ENCODE measurements around the gene TALDO1. TPM values are rescaled to one million over a fixed set of nuclear protein-coding genes. Genes with fewer than 3 reads are reported as not detected.

TALDO1 gene
- total RNA-seq, 1 experiment from 2014 or later: 268 TPM

- Histone ChIP-seq H2BK120ac (ENCODE audit: low read depth, low read length, poor library complexity, severe bottlenecking) (no peak overlapping the region), H4K5ac (ENCODE audit: insufficient read length, low read depth, low read length) (no peak overlapping the region), H3K27me3 (ENCODE audit: insufficient read depth, low read length) (no peaks in the 10 kb centered on the region), H4K8ac (replicated peaks; ENCODE audit: insufficient read length, low read depth, low read length) (no peak overlapping the region), H2BK12ac (ENCODE audit: insufficient read length, low read depth, low read length) (no peak overlapping the region), H2BK5ac (ENCODE audit: insufficient read length, low read length) (no peak overlapping the region), H3K4me2 (ENCODE audit: insufficient read depth, insufficient read length, low read length) (no peak overlapping the region), H3K9me3 (ENCODE audit: control insufficient read depth, low read depth, low read length) (no peaks in the 10 kb centered on the region), H3K9ac (ENCODE audit: extremely low read depth, insufficient read length, low read length) (no peak overlapping the region), H3K4me1 (ENCODE audit: insufficient read depth, low read length) (no peaks in the 10 kb centered on the region; the same call in 1 of the 2 replicates), H2AFZ (ENCODE audit: low read length) (no peak overlapping the region), H3K23ac (ENCODE audit: insufficient read length, low read depth, low read length) (no peak overlapping the region), H3K56ac (ENCODE audit: insufficient read length, low read depth, low read length) (no peak overlapping the region), H2BK20ac (ENCODE audit: low read depth, low read length, poor library complexity, severe bottlenecking) (peak overlapping the region; percentile 13), H3K14ac (ENCODE audit: insufficient read depth, low read length) (no peak overlapping the region), H3T11ph (ENCODE audit: low read length) (no peak overlapping the region), H3K79me1 (ENCODE audit: insufficient read depth, low read depth, low read length, poor library complexity, severe bottlenecking) (no peaks in the 10 kb centered on the region), H3K23me2 (ENCODE audit: insufficient read length, low read depth, low read length, poor library complexity, severe bottlenecking) (peaks cover 3% of the 10 kb centered on the region), H3K27ac (ENCODE audit: insufficient read length, low read depth, low read length) (no peak overlapping the region), H3K79me2 (ENCODE audit: insufficient read depth, low read length) (no peaks in the 10 kb centered on the region), H2AK5ac (ENCODE audit: insufficient read length, low read length) (no peak overlapping the region), H2BK15ac (ENCODE audit: low read depth, low read length) (no peak overlapping the region), H4K91ac (ENCODE audit: insufficient read length, low read depth, low read length) (no peak overlapping the region), H3K18ac (ENCODE audit: insufficient read length, low read depth, low read length) (no peak overlapping the region), H3K4ac (ENCODE audit: low read depth, low read length) (no peak overlapping the region; the same call in 1 of the 2 replicates), H4K20me1 (ENCODE audit: control insufficient read depth, insufficient read depth, insufficient read length) (no peaks in the 10 kb centered on the region)
- Mint-ChIP-seq H3K9me3 (peaks cover 0 to 2% of the 10 kb centered on the region in 2 experiments; a peak in 1 of 5 replicates), H3K4me1 (peaks cover 13 to 31% of the 10 kb centered on the region in 2 experiments), H3K27ac (no peak overlapping the region), H3K27me3 (ENCODE audit: low read depth) (peaks cover 3% of the 10 kb centered on the region; the same call in 1 of the 2 replicates), H3K36me3 (ENCODE audit: insufficient read depth in 1 of 3, low read depth in 3 of 3) (peaks cover 0 to 2% (median 0%) of the 10 kb centered on the region in 3 experiments; a peak in 1 of 7 replicates), H3K4me3 (no peak overlapping the region)
- TF ChIP-seq CTCF (conservative IDR thresholded peaks at IDR 0.05): no peak
- no peak for DNase-seq
- WGBS (ENCODE audit: extremely low coverage, insufficient read length, low lambda C conversion rate): no CpG with 5 or more reads among the region's 3 CpGs
Measured at GRCh38 chr11:742156-742546, 5.1 kb upstream of the TALDO1 start.

Data from H9 (cell line).